Activated CD8-positive, alpha-beta memory T cell treated with anti-CD3 and anti-CD28 coated beads for 36 hours (primary cell): ENCODE data around the gene G3BP2. TPM values are rescaled to one million over a fixed set of nuclear protein-coding genes. Genes with fewer than 3 reads are reported as not detected.
"Not testable (repeated sequence)": the region's sequence is repeated elsewhere in the genome, so short reads cannot be mapped to it uniquely, and the experiment has no call there.

ENCODE experiments used
- CTCF ChIA-PET: fragments of 350-600 bp; sonication (Branson Sonifier 250); formaldehyde crosslinking; loops from one replicate; lab custom pipeline; 2021; ENCODE audit warnings: antibody characterized with exemption; lab: Charles Lee
- POLR2A ChIA-PET: fragments of 350-600 bp; sonication (Branson Sonifier 250); formaldehyde crosslinking; loops from one replicate; lab custom pipeline; 2021; ENCODE audit warnings: antibody characterized with exemption; lab: Charles Lee
- total RNA-seq, 2 experiments: library from RNA; stranded (reverse); gene quantifications; one replicate each; pipeline ENCODE4 v1.2.3, GENCODE V29; 2021

The G3BP2 gene
- total RNA-seq, 2 experiments from 2014 or later = 195 to 201 TPM

DNA sequence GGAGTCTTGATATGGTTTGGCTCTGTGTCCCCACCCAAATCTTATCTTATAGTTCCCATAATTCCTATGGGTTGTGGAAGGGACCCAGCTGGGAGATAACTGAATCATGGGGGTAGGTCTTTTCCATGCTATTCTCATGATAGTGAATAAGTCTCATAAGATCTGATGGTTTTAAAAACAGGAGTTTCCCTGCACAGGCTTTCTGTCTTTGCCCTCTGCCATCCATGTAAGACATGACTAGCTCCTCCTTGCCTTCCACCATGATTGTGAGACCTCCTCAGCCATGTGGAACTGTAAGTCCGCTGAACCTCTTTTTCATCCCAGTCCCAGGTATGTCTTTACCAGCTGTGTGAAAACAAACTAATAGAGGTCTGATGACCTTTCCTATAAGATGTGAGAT lies 13.9 kb upstream of the G3BP2 start:
- POLR2A ChIA-PET, CTCF ChIA-PET: not testable (repeated sequence)

GRCh38 chr4:75686346-75686745 lies 13.1 kb upstream of the G3BP2 start:
- CTCF ChIA-PET = no interaction called here
- POLR2A ChIA-PET = no interaction called here

GRCh38 chr4:75685546-75686189 lies 12.5 kb upstream of the G3BP2 start:
- POLR2A ChIA-PET = interaction anchor here (0.7 kb wide), 1 partner anchor 933 kb away, joined by 4 read pairs; no protein-coding TSS in a partner anchor
- CTCF ChIA-PET = no interaction called here

DNA sequence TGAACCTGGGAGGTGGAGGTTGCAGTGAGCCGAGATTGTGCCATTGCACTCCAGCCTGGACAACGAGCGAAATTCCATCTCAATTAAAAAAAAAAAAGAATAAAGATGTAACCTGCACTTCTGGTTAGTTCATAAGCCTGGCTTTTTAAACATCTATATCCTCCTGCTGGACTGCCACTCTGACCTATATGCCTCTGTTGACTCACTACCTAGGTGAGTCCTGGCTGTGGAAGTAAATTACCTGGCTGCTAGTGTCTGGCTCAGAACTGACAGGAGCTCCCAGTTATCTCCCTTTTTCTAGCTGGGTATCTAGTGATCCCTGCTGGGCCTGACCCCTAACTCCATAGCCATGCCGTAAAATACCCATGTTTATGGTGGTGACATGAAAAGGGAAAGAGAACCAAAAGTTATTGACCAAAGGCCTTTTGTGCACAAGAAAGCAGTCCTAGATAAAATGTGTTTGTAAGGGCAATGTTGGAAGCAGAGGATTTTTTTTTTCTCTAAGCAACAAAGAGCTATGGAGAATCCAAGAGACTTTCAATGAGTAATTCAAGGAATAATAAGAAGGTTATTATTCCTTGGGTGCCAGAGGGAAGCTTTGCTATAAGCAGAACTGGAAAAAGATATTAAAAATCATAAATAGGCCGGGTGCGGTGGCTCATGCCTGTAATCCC lies 10.4 kb upstream of the G3BP2 start:
- ChIA-PET POLR2A (interaction anchor here (0.6 to 1.7 kb wide), 3 partner anchors 10 to 41 kb away, joined by 3 to 11 read pairs (median 3); partner anchors contain the start of genes G3BP2 and USO1), CTCF (interaction anchor here (0.6 to 1.2 kb wide), 3 partner anchors 24 to 231 kb away, joined by 3 to 4 read pairs (median 3); no protein-coding TSS in a partner anchor)

DNA sequence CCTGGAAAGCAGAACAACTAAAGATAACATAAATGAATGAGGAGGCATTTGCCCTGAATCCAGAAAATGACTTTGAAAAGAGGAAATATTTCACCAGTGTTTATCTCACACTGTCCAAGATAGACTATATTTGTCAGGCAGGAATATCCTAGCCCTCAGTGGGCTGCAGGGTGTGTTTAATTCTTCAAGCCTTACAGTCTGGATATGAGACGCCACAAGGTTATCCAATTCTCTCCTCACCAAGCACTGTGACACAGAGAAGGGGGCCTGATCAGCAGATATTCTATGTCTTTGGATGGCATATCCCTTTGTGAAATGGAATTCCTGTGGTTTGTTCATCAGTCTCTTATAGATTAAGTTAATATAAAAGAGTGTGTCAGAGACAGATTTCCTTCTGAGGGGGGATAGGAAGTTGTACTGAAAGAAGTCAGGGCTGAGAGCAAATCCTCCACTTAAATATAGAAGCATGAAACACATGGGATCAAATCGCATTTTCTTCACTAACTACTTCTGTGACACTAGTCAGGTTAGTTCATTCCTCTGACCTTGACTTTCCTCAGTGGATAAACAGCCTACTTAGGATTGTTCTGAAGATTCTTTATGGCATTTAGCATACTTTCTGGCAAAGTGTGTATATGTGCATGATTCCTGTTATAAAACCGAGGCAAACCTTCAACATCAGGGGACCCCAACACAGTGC lies 6.8 kb upstream of the G3BP2 start:
- ChIA-PET CTCF (no interaction called here), POLR2A (no interaction called here)

- POLR2A ChIA-PET = no interaction called here
- CTCF ChIA-PET = no interaction called here
These were observed 5.8 kb upstream of the G3BP2 start for GRCh38 chr4:75678965-75679364.

- POLR2A ChIA-PET = no interaction called here
These were observed 5.3 kb upstream of the G3BP2 start for GRCh38 chr4:75678473-75678872.

DNA sequence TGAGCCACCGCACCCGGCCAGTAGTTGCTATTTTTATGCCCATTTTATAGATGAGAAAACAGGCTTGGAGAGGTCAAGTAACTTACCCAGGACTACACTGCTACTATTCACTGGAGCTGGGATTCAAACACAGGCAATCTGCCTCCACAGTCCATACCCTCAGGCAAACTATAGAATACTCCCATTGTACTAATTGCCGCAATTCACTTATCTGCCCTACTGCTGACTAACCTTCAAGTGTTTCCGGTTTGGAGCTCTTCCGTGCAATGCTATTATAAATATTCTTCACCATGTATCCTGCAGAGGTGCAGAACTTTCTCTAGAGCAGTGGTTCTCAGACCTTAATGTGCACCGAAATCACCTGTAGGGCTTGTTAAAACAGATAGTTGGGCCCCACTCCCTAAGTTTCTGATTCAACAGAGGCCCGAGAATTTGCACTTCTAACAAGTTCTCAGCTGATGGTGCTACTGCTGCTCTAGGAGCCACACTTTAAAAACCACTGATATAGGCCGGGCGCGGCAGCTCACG lies 1.9 kb upstream of the G3BP2 start:
- ChIA-PET POLR2A (no interaction called here), CTCF (interaction anchor here (1.5 kb wide), 1 partner anchor 50 kb away, joined by 4 read pairs; the partner anchor contains the start of gene USO1)

More at GRCh38 chr4:75678473-75678872, 5.3 kb upstream of the G3BP2 start:
- CTCF ChIA-PET = no interaction called here

- ChIA-PET POLR2A (interaction anchor here (0.6 to 3.1 kb wide), 4 partner anchors 9 to 163 kb away, joined by 3 to 23 read pairs (median 8); partner anchors contain the start of gene USO1), CTCF (no interaction called here)
These were observed 733 bp upstream of the G3BP2 start for GRCh38 chr4:75673959-75674328.

DNA sequence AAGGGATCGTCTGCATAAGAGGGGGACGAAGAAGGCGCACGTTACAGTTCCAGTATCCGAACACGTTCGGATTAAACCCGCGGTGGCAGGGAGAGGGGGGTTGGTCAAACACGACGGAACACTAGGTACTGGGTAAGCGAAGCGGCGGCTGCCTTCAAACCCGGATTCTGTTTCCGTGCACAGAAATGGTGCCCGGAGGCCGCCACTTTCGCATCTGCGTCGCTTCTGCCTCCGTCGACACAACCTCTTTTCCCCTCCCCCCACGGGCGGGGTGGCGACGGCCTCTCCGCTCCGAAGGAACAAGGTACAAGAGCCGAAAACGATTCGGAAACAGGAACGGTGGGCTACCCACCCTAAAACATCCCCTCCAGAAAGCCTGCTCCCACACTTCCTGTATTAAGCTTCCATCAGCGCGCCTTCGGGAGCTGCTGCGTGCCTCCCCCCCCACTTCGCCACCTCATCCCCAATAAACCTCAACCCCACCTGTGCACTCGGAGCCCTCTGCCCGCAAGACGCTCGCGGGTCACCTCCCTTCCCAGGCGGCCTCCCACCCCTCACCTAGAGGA lies 667 bp downstream of the G3BP2 start:
- CTCF ChIA-PET = interaction anchor here (0.9 kb wide), 1 partner anchor 51 kb away, joined by 3 read pairs; no protein-coding TSS in a partner anchor
- POLR2A ChIA-PET = interaction anchor here (0.6 to 3.1 kb wide), 4 partner anchors 10 to 175 kb away, joined by 3 to 23 read pairs (median 8); partner anchors contain the start of gene USO1

- ChIA-PET CTCF (no interaction called here), POLR2A (interaction anchor here (1.0 to 3.1 kb wide), 3 partner anchors 11 to 52 kb away, joined by 4 to 23 read pairs (median 11); partner anchors contain the start of gene USO1)
These were observed 1.3 kb downstream of the G3BP2 start for GRCh38 chr4:75671802-75672421.

DNA sequence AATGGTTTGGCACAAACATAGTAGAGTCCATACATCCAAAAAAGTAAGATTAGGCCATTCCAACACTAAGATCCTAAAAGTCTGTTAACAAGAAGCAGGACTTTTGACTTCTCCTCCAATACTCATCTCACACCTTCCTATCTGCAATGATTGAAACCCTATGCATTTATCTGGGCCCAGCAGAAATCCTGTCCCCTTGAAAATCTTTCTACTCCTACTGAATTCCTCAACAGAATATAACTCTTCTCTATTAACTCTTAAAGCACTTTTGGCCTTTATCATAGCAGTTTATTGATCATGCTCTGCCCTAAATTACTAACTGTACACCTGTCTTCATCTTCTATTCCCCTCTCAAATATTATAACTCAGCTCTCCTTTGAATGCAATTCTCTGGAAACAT lies 4.6 kb downstream of the G3BP2 start:
- POLR2A ChIA-PET = interaction anchor here (0.6 to 1.0 kb wide), 3 partner anchors 13 to 144 kb away, joined by 3 read pairs; no protein-coding TSS in a partner anchor
- CTCF ChIA-PET = interaction anchor here (1.4 to 1.7 kb wide), 2 partner anchors 56 to 179 kb away, joined by 3 to 5 read pairs; partner anchors contain the start of gene USO1

DNA sequence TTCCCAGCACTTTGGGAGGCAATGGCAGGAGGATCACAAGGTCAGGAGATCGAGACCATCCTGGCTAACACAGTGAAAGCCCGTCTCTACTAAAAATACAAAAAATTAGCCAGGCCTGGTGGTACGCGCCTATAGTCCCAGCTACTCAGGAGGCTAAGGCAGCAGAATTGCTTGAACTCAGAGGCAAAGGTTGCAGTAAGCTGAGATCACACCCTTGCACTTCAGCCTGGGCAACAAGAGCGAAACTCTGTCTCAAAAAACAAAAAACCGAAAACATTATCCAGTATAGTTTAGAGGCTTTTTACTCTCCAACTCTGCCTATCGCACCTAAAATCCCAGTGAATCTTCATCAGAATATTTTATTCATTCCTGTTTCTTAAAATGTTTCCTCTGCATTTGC lies 5.6 kb downstream of the G3BP2 start:
- POLR2A ChIA-PET = interaction anchor here (1.0 kb wide), 1 partner anchor 57 kb away, joined by 3 read pairs; the partner anchor contains the start of gene USO1
- CTCF ChIA-PET = not testable (repeated sequence)

- POLR2A ChIA-PET = no interaction called here
- CTCF ChIA-PET = no interaction called here
These were observed 6.9 kb downstream of the G3BP2 start for GRCh38 chr4:75666299-75666698.

DNA sequence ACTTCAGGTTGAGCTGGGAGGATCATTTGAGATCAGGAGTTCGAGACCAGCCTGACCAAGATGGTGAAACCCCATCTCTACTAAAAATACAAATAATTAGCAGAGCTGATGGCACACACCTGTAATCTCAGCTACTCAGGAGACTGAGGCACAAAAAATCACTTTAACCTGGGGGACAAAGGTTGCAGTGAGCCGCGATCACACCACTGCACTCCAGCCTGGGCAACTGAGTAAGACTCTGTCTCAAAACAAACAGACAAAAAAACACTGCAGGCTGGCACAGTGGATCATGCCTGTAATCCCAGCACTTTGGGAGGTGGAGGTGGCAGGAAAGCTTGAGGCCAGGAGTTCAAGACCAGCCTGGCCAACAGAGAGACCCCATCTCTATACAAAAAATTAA lies 8.6 kb downstream of the G3BP2 start:
- POLR2A ChIA-PET, CTCF ChIA-PET: not testable (repeated sequence)

- ChIA-PET POLR2A (no interaction called here), CTCF (no interaction called here)
These were observed 10.6 kb downstream of the G3BP2 start for GRCh38 chr4:75662626-75663025.

DNA sequence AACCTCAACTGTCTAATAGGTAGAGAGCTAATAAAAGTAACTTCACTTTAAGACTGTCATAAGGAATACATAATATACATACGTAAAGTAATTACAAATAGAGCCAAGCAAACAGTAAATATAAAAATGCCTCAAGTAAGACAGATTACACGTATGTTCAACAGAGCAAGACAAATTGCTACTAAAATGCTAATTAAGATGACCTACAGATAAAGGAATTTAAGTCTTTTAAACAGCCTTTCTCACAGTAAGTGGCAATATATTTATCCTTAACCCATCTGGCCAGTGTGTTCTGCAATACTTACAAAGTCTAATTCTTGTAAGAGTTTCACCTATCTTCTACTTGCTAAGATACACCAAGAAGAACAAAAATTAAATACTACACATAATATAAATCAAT lies 12.7 kb downstream of the G3BP2 start:
- ChIA-PET POLR2A (no interaction called here), CTCF (interaction anchor here (1.5 kb wide), 1 partner anchor 146 kb away, joined by 4 read pairs; no protein-coding TSS in a partner anchor)

- POLR2A ChIA-PET = no interaction called here
These were observed 13.6 kb downstream of the G3BP2 start for GRCh38 chr4:75659512-75660031.

More at GRCh38 chr4:75659512-75660031, 13.6 kb downstream of the G3BP2 start:
- CTCF ChIA-PET = interaction anchor here (1.5 to 1.6 kb wide), 2 partner anchors 50 to 145 kb away, joined by 4 read pairs; no protein-coding TSS in a partner anchor
